Measurements from ENCODE around the gene BRAF. TPM values are rescaled to one million over a fixed set of nuclear protein-coding genes. Genes with fewer than 3 reads are reported as not detected.

Gene BRAF
- total and polyA plus RNA-seq, 2 donors (not counting 3 experiments of a cell fraction or from before 2014, with no cell fraction given): 6.6 to 26.2 TPM

- FAIRE-seq (no peak), DNase-seq (ENCODE audit: low read depth, low spot score) (no peak)
- POLR2A ChIA-PET: no interaction called here
- Histone ChIP-seq H3K36me3 (ENCODE audit: control insufficient read depth in 2 of 2, extremely low read depth in 1 of 2, insufficient read depth in 2 of 2, low read length in 2 of 2) (peaks cover 3 to 6% of the 10 kb centered on the region in 2 experiments), H3K27ac (ENCODE audit: insufficient read depth, low read depth, low read length) (no peak overlapping the region), H3K79me2 (ENCODE audit: control insufficient read depth, insufficient read depth, low read length) (no peaks in the 10 kb centered on the region), H3K9me1 (replicated peaks; ENCODE audit: control insufficient read depth, extremely low read depth, insufficient read depth, low read length) (no peaks in the 10 kb centered on the region), H3K9ac (replicated peaks; ENCODE audit: extremely low read depth, insufficient read depth, low read length) (no peak overlapping the region), H2AFZ (ENCODE audit: low read depth, low read length) (no peak overlapping the region), H3K4me2 (ENCODE audit: insufficient read depth, low read length) (no peak overlapping the region), H3K27me3 (ENCODE audit: control insufficient read depth in 2 of 2, insufficient read depth in 2 of 2, low read length in 2 of 2) (no peaks in the 10 kb centered on the region), H4K20me1 (replicated peaks; ENCODE audit: control insufficient read depth, extremely low read depth, insufficient read depth, low read length) (no peaks in the 10 kb centered on the region), H3K4me1 (ENCODE audit: control insufficient read depth, extremely low read depth, insufficient read depth, low read length) (peaks cover 10% of the 10 kb centered on the region), H3K4me3 (replicated peaks in 1 of 3; ENCODE audit: insufficient read depth in 1 of 3, low read depth in 1 of 3, low read length in 3 of 3) (no peak overlapping the region), H3K9me3 (replicated peaks; ENCODE audit: control insufficient read depth, insufficient read depth, low read length) (no peaks in the 10 kb centered on the region)
- dilution Hi-C loops (cut with MboI; ENCODE audit: extremely low pct_ligation_motif_present, low sequenced_read_pairs) (no loop called here), intact Hi-C loops (cut with micrococcal nuclease) (no loop called here)
- CTCF ChIA-PET: no interaction called here
- no TSS peak for BruUV-seq (replicated peaks)
- TF ChIP-seq EZH2 (IDR thresholded peaks at IDR 0.05; ENCODE audit: borderline replicate concordance, low read depth, low read length, severe bottlenecking) (no peak), POLR2A (IDR thresholded peaks at IDR 0.05; ENCODE audit: low read depth, low read length) (no peak), FOS (IDR thresholded peaks at IDR 0.05; ENCODE audit: borderline replicate concordance, insufficient read depth, low read length) (no peak), MAX (IDR thresholded peaks at IDR 0.05; ENCODE audit: insufficient read depth, insufficient read length) (no peak), JUN (IDR thresholded peaks at IDR 0.05; ENCODE audit: borderline replicate concordance, insufficient read depth, insufficient read length, low read depth) (no peak), GATA2 (IDR thresholded peaks at IDR 0.05; ENCODE audit: insufficient read depth, insufficient read length, low read depth, low read length) (no peak), POLR2AphosphoS5 (IDR thresholded peaks at IDR 0.05; ENCODE audit: insufficient read depth, low read depth, low read length) (no peak), CTCF (IDR thresholded peaks at IDR 0.05; ENCODE audit: extremely low read depth in 1 of 2, insufficient read depth in 1 of 2, low read depth in 1 of 2, low read length in 2 of 2) (no peak), MYC (IDR thresholded peaks at IDR 0.05; ENCODE audit: low read depth, low read length) (no peak)
Measured at GRCh38 chr7:140778568-140778967, 146.2 kb downstream of the BRAF start.

Measured in endothelial cell of umbilical vein (primary cell).